SK-N-SH (cell line): ENCODE results near the gene RBSN. TPM values are rescaled to one million over a fixed set of nuclear protein-coding genes. Genes with fewer than 3 reads are reported as not detected.
A peak's percentile ranks its signal among the peaks of the same experiment; 100 is the strongest.
"Not testable (repeated sequence)": the region's sequence is repeated elsewhere in the genome, so short reads cannot be mapped to it uniquely, and the experiment has no call there.

Experiments
- CTCF ChIA-PET: fragments of 300-600, 350-600 bp; formaldehyde crosslinking; extraction: SDS; loops from one replicate; lab custom pipeline; 2021; lab: Yijun Ruan, JAX
- POLR2A ChIA-PET: fragments of 350-600 bp; sonication (Branson Sonifier 250); formaldehyde crosslinking; extraction: SDS; loops from one replicate; lab custom pipeline; 2020; ENCODE audit warnings: antibody characterized with exemption, inconsistent platforms; lab: Yijun Ruan, JAX
- DNase-seq: peaks from one replicate; pipeline ENCODE4 v3.0.0; 2012
- H2AFZ ChIP-seq: fragments of 200-600 bp; sonication (generic); 2 replicates; pipeline ENCODE4 v1.8.1; 2016; ENCODE audit warnings: antibody characterized with exemption, mild to moderate bottlenecking, low read depth
- H3F3A ChIP-seq: fragments of 200-600 bp; sonication (generic); replicated peaks from 2 replicates; pipeline ENCODE3; 2016; ENCODE audit warnings: antibody characterized with exemption, mild to moderate bottlenecking; ENCODE audit not compliant: insufficient read depth
- H3K27ac ChIP-seq, 2 experiments: fragments of 200-500 bp in 1 of 2; fragments of 200-600 bp in 1 of 2; sonication (Bioruptor generic) in 1 of 2; sonication (generic), shearing (Covaris generic) in 1 of 2; 2 replicates each; pipeline versions ENCODE4 v1.5.1 to v1.6.1; 2014 to 2016; ENCODE audit warnings: low read depth in 2 of 2, inconsistent platforms in 1 of 2, low read length in 1 of 2, mild to moderate bottlenecking in 1 of 2, mixed read lengths in 1 of 2
- H3K27me3 ChIP-seq: fragments of 200-600 bp; sonication (generic), shearing (Covaris generic); 2 replicates; pipeline ENCODE4 v1.6.1; 2016; ENCODE audit warnings: mixed run types; ENCODE audit not compliant: insufficient read depth
- H3K36me3 ChIP-seq, 2 experiments: fragments of 200-500 bp in 1 of 2; fragments of 200-600 bp in 1 of 2; sonication (Bioruptor generic) in 1 of 2; sonication (generic) in 1 of 2; replicated peaks in 1 of 2; 2 replicates each; pipeline versions ENCODE3 to v1.5.1; 2014 to 2016; ENCODE audit warnings: low read length in 1 of 2, mild to moderate bottlenecking in 1 of 2; ENCODE audit not compliant: insufficient read depth in 2 of 2, control insufficient read depth in 1 of 2
- H3K4me1 ChIP-seq, 2 experiments: fragments of 200-500 bp in 1 of 2; fragments of 200-600 bp in 1 of 2; sonication (Bioruptor generic) in 1 of 2; sonication (generic), shearing (Covaris generic) in 1 of 2; 2 replicates each; pipeline versions ENCODE4 v1.5.1 to v1.6.1; 2014 to 2016; ENCODE audit warnings: low read depth in 1 of 2, low read length in 1 of 2, mixed run types in 1 of 2; ENCODE audit not compliant: insufficient read depth in 2 of 2, control insufficient read depth in 1 of 2
- H3K4me2 ChIP-seq: fragments of 200-600 bp; sonication (generic), shearing (Covaris generic); 2 replicates; pipeline ENCODE4 v1.6.1; 2017; ENCODE audit warnings: mixed run types
- H3K4me3 ChIP-seq, 2 experiments: fragments of 200-500 bp in 1 of 2; fragments of 200-600 bp in 1 of 2; sonication (Bioruptor generic) in 1 of 2; sonication (generic), shearing (Covaris generic) in 1 of 2; 2 replicates each; pipeline versions ENCODE4 v1.5.1 to v1.8.1; 2014 to 2016; ENCODE audit warnings: low read depth in 2 of 2, inconsistent platforms in 1 of 2, low read length in 1 of 2, mild to moderate bottlenecking in 1 of 2, mixed read lengths in 1 of 2, moderate library complexity in 1 of 2
- H3K79me2 ChIP-seq: fragments of 200-600 bp; sonication (generic); 2 replicates; pipeline ENCODE4 v1.8.1; 2017; ENCODE audit warnings: mild to moderate bottlenecking; ENCODE audit not compliant: insufficient read depth
- H3K9ac ChIP-seq: fragments of 200-600 bp; sonication (generic); 2 replicates; pipeline ENCODE4 v1.6.1; 2017; ENCODE audit warnings: mixed run types
- H3K9me2 ChIP-seq: fragments of 200-600 bp; sonication (generic); 2 replicates; pipeline ENCODE4 v1.6.1; 2017; ENCODE audit warnings: mixed run types
- H3K9me3 ChIP-seq: fragments of 200-600 bp; sonication (generic); 2 replicates; pipeline ENCODE4 v1.6.1; 2017; ENCODE audit warnings: mixed run types, mild to moderate bottlenecking, moderate library complexity
- H4K20me1 ChIP-seq: fragments of 200-600 bp; sonication (generic); 2 replicates; pipeline ENCODE4 v1.6.1; 2017; ENCODE audit warnings: mild to moderate bottlenecking, mixed run types; ENCODE audit not compliant: insufficient read depth
- CHD2 ChIP-seq: fragments of 150-350 bp; IDR thresholded peaks from 2 replicates; pipeline ENCODE4 v1.6.1; 2018; ENCODE audit warnings: low read length; ENCODE audit not compliant: partially characterized antibody
- EP300 ChIP-seq, 2 experiments: IDR thresholded peaks; 2 replicates each; pipeline versions ENCODE4 v1.4.0 to v1.6.1; 2012; ENCODE audit warnings: borderline replicate concordance in 1 of 2, low read depth in 1 of 2, low read length in 1 of 2
- EZH2phosphoT487 ChIP-seq: fragments of 200-600 bp; sonication (generic); IDR thresholded peaks from 2 replicates; pipeline ENCODE4 v1.6.1; 2017; ENCODE audit warnings: low read depth, mixed run types, mild to moderate bottlenecking, antibody characterized with exemption, moderate library complexity, borderline replicate concordance
- FOSL2 ChIP-seq: IDR thresholded peaks from 2 replicates; pipeline ENCODE4 v1.4.0; 2012; ENCODE audit warnings: low read depth, mild to moderate bottlenecking, moderate library complexity, borderline replicate concordance
- FOXJ3 ChIP-seq: sonication (generic); formaldehyde crosslinking; IDR thresholded peaks from 2 replicates; pipeline ENCODE4 v1.5.1; 2020; ENCODE audit warnings: mild to moderate bottlenecking, missing genetic modification reagents
- FOXM1 ChIP-seq: IDR thresholded peaks from 2 replicates; pipeline ENCODE4 v1.4.0; 2012; ENCODE audit warnings: low read depth, mild to moderate bottlenecking
- GABPA ChIP-seq: IDR thresholded peaks from 2 replicates; pipeline ENCODE4 v1.4.0; 2012; ENCODE audit warnings: low read depth, mild to moderate bottlenecking
- GATA2 ChIP-seq: sonication (generic); formaldehyde crosslinking; IDR thresholded peaks from 2 replicates; pipeline ENCODE4 v1.5.0; 2020; ENCODE audit warnings: mild to moderate bottlenecking, missing genetic modification reagents
- REST ChIP-seq: IDR thresholded peaks from 2 replicates; pipeline ENCODE4 v1.6.1; 2012; ENCODE audit warnings: mild to moderate bottlenecking, low read depth, low read length, moderate library complexity
- SMC3 ChIP-seq: IDR thresholded peaks from 2 replicates; pipeline ENCODE4 v1.6.1; 2012; ENCODE audit warnings: low read depth, low read length, improper control_type of control experiment
- USF1 ChIP-seq: IDR thresholded peaks from 2 replicates; pipeline ENCODE4 v1.4.0; 2012; ENCODE audit warnings: low read depth, borderline replicate concordance
- YY1 ChIP-seq: IDR thresholded peaks from 2 replicates; pipeline ENCODE4 v1.4.0; 2012; ENCODE audit warnings: low read depth, mild to moderate bottlenecking
- WGBS: methylation state at CpG from one replicate; pipeline ENCODE4 v1.1.6; 2017; ENCODE audit warnings: low lambda C conversion rate; 5-methylcytosine and 5-hydroxymethylcytosine counted together
- polyA plus RNA-seq, 3 experiments: library from polyadenylated mRNA; depleted of rRNA; stranded (reverse); fragments of >200 nt; gene quantifications; 2 replicates each; pipeline ENCODE4 v1.2.3, GENCODE V29; 2012
- TF ChIP-seq, protein P1 (sequence below): IDR thresholded peaks from 2 replicates; pipeline ENCODE4 v1.4.0; 2012; ENCODE audit warnings: low read depth, borderline replicate concordance
- TF ChIP-seq, protein P2 (sequence below): fragments of 150-350 bp; IDR thresholded peaks from 2 replicates; pipeline ENCODE4 v1.6.1; 2017; ENCODE audit warnings: antibody characterized with exemption, low read length, low read depth, borderline replicate concordance

Gene RBSN
- polyA plus RNA-seq, 1 of the 3 experiments (the other 2 are of a cell fraction), result 4.7 TPM

DNA sequence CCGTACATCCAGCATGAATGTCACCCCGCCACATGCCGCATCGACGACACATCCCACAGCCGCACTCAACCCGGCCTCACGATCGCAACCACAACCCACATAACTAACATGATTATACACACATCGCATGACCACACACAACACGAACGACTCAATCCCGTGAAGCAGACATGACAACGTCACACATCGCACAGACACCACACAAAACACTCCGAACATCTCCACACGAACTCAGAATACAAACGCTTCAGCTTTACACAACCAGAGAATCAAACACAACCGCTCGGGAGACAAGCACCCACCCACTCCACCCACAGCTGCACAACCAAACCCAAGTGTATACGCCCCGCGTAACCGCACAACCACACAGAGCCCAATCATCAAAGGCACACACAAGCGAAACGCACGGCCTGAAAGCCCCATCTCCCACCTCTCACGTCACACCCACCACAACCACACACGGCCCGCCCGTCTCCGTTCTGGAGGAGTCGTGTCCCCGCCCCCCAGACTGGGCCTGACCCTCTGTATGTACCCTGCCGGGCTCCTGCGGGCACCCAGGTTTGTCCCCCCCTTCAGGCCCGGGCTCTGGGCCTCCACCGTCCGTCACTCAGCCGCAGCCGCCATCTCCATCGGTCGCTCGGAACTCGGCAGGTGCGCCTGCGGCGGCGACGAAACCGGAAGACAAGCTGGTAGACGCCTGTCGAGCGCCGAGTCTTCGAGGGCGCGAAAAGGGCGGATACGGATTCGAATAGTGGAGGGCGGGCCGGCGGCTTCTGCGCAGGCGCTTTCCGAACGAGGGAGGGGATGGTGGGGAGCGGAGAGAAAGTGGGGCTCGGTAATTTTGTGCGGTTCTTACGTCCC lies at the start of gene RBSN (continued):
- TF ChIP-seq FOXJ3 (CRISPR knock-in tag), result no peak
- no peak for TF ChIP-seq GATA2 (CRISPR knock-in tag)
- peak; percentile 90 for TF ChIP-seq CHD2
- peak; percentile 88 for TF ChIP-seq GABPA
- no peak for TF ChIP-seq FOXM1
- TF ChIP-seq FOSL2, result no peak
- peak; percentile 95 for TF ChIP-seq YY1
- 0 out of 2 replicates have a peak, but pooled peaks have one; percentile 18 for TF ChIP-seq USF1
- no peak for TF ChIP-seq SMC3
- TF ChIP-seq, protein P1, sequence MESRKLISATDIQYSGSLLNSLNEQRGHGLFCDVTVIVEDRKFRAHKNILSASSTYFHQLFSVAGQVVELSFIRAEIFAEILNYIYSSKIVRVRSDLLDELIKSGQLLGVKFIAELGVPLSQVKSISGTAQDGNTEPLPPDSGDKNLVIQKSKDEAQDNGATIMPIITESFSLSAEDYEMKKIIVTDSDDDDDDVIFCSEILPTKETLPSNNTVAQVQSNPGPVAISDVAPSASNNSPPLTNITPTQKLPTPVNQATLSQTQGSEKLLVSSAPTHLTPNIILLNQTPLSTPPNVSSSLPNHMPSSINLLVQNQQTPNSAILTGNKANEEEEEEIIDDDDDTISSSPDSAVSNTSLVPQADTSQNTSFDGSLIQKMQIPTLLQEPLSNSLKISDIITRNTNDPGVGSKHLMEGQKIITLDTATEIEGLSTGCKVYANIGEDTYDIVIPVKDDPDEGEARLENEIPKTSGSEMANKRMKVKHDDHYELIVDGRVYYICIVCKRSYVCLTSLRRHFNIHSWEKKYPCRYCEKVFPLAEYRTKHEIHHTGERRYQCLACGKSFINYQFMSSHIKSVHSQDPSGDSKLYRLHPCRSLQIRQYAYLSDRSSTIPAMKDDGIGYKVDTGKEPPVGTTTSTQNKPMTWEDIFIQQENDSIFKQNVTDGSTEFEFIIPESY, result no peak

GRCh38 chr3:15148614-15149013 lies 49.7 kb upstream of the RBSN start:
- no peak overlapping the region for H3K4me2 ChIP-seq
- H4K20me1 ChIP-seq, result no peaks in the 10 kb centered on the region
- no peaks in the 10 kb centered on the region for H3K9me3 ChIP-seq
- H3K4me1 ChIP-seq, result peaks cover 0 to 3% of the 10 kb centered on the region in 2 experiments; a peak in 1 of 4 replicates
- H3K27ac ChIP-seq, result no peak overlapping the region
- CTCF ChIA-PET, result interaction anchor here (1.5 to 2.0 kb wide), 2 partner anchors 31 to 40 kb away, joined by 3 to 10 read pairs; no protein-coding TSS in a partner anchor
- no peaks in the 10 kb centered on the region for H3K27me3 ChIP-seq
- no peaks in the 10 kb centered on the region for H3K36me3 ChIP-seq
- 62% methylated on average over 3 of the region's 3 CpGs for WGBS
- no peaks in the 10 kb centered on the region for H3F3A ChIP-seq
- H2AFZ ChIP-seq, result no peak overlapping the region
- no peaks in the 10 kb centered on the region for H3K9me2 ChIP-seq
- no peak for DNase-seq
- TF ChIP-seq, protein P1, result no peak
- TF ChIP-seq EZH2phosphoT487 (no peak), EP300 (IDR thresholded peaks at IDR 0.05; ENCODE audit: borderline replicate concordance in 1 of 2, low read depth in 1 of 2, low read length in 1 of 2) (no peak), REST (no peak)
- TF ChIP-seq, protein P2, sequence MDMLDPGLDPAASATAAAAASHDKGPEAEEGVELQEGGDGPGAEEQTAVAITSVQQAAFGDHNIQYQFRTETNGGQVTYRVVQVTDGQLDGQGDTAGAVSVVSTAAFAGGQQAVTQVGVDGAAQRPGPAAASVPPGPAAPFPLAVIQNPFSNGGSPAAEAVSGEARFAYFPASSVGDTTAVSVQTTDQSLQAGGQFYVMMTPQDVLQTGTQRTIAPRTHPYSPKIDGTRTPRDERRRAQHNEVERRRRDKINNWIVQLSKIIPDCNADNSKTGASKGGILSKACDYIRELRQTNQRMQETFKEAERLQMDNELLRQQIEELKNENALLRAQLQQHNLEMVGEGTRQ, result no peak
- H3K4me3 ChIP-seq, result no peak overlapping the region
- H3K9ac ChIP-seq, result no peak overlapping the region
- H3K79me2 ChIP-seq, result no peaks in the 10 kb centered on the region
- POLR2A ChIA-PET, result no interaction called here

DNA sequence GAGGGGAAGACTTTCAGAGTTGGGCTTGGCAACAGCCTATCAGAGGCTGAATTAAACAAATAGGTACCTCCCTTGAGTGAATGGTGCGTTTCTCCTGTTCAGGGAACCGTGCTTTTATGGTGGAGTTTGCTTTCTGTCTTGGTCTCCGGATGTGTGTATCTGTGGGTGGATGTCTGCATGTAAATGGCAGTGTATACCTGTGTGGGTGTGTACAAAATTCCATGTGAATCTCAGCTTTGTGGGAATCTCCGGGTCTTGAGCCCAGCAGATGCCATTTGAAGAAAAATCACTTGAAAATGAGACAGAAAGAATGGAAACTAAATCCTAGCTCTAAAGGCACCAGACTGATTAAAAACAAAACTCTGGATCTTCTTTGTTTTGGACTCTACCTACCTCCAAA lies 37.9 kb upstream of the RBSN start:
- H3K4me3 ChIP-seq, H4K20me1 ChIP-seq, H3K9me2 ChIP-seq, CTCF ChIA-PET, H3K79me2 ChIP-seq, H3K36me3 ChIP-seq, H3F3A ChIP-seq, DNase-seq, H3K4me1 ChIP-seq, POLR2A ChIA-PET, H3K27ac ChIP-seq, H3K9me3 ChIP-seq, H2AFZ ChIP-seq, H3K4me2 ChIP-seq, H3K27me3 ChIP-seq, H3K9ac ChIP-seq: not testable (repeated sequence)
- 13% methylated on average over 4 of the region's 4 CpGs for WGBS
